Stimulated activated CD4-positive, alpha-beta T cell treated with anti-CD3 and anti-CD28 coated beads, Interleukin-15, amount 100 ng/mL, for 48 hours (primary cell): ENCODE measurements around the gene RALGAPA2.

Source experiments
- DNase-seq, 2 donors: peaks; one replicate each; pipeline ENCODE4 v3.0.0-alpha.2; 2020; ENCODE audit warnings: low read depth in 2 of 2

RALGAPA2 gene

DNA sequence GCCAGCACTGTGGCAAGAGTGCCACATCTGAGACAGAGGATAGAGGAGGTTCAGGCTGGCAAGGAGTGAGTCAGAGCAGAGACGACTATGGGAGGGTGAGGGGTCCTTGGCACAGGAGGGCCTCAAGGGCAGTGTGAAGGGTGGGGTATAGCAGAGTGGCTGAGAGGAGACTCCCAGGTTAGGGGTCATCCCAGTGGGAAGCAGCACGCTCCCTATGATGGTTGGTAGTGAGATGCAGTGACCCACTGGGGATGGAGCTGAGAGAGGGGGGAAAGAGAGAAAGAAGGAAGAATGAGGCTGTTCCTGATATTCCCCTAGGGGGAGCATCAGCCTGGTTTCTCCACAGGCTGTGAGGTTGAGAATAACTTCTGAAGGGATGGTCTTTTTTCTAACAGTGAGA, 247.2 kb downstream of the RALGAPA2 start:
- no peak for DNase-seq

DNA sequence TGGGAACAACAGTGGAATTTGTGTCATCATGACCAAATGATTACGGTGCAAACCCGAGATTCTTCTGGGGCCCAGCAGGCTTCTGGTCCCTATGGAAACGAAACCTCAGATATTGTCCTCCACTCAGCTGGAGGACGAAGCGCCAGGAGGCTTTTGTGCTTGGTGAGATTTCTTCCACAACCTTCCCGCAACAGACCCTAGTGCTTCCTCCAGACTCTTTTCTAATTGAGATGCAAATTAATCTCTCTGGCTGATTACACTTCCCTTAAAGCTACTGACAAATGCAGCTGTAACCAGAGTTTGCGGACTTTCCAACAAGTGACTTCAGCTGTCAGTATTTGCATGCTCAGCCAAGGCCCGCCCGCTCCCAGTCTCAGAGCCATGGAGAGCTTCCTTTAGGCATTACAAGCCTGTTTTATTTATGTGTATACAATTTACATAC, 248.5 kb downstream of the RALGAPA2 start:
- DNase-seq: no peak

DNA sequence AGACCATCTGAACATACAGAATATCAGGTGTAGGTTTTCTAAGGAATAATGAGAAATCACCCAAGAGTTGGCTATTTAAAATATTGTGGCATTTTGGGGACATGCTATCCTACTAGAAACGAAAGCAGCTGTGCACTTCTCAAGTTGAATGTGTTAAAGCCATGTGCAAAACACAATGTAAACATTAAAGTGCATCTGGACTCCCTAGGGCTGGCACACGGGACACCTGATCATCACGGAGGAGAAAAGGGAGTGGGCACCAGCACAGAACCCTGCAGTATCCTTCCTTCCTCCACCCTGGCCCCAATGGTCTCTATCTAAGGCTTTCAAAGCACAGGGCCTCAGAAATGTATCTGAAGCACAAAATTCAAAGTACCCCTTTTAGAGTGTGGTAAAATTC, 250.3 kb downstream of the RALGAPA2 start:
- DNase-seq: no peak

DNA sequence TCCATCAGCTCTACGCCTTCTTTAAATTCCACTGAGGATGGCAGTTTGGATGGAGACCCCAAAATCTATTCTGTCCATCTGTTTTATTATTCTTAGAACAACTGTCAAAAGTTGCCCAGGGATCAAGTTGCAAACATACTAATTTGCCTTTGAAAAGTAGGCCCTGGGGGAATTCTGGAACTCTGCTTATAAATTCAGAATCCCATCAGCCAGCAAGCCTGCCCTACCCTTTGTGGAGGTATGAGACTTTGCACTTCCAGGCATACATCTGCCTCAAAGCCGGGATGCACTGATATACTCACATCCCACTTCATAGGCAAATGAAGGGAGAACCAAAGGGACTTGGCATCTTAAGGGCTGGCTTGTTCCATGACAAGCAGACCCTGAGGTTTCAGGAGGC, 250.9 kb downstream of the RALGAPA2 start:
- DNase-seq: no peak

DNA sequence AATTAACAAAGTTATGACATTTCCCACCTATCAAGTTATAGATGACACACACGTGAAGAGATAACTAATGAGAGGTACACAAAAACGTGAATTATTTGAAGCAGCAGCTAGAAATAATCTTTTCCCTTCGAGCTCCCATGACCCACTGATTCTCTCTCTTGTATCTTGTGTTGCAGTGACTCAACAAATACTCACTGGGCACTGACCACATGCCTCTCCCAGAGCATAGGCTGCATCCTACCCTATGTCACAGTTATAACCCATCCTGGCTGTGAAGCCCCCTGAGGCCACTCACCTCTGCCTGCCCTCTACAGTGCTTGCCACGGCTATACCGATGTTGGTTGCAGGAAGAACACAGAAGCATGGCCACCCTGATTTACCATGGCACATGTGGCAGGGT, 252.7 kb downstream of the RALGAPA2 start:
- DNase-seq: no peak

DNA sequence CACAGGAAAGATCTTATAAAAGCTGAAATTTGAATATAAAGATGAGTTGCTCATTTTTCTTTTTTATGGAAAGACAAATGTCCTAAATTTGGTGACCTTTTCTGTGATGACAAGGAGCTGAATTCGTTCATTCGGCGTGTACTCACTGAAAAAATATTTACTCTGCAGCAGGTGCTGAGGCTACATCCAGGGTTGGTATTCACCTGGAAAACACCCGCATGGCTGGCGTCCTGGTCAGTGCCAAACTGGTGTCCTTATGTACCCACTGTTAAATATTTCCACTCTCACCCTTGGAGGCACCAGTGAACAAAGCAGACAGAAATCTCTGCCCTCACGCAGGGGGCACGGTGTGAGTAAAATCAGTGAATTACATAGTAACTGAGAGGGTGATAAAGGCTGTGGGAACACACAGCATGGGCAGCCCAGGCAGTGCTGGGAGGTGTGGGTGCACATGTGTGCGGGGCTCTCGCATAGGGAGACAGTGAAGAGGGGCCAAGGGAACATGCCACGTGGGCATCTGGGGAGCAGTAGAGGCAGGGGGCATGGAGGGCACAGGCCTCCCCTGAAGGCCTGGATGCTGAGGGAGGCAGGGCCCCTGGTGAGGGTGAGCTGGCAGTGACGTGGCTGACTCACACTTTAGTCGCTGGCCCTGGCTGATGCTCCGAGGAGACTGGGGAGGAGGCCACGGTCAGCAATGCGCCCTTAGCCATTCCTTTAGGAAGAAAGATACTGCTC, 254.9 kb downstream of the RALGAPA2 start:
- DNase-seq: no peak

DNA sequence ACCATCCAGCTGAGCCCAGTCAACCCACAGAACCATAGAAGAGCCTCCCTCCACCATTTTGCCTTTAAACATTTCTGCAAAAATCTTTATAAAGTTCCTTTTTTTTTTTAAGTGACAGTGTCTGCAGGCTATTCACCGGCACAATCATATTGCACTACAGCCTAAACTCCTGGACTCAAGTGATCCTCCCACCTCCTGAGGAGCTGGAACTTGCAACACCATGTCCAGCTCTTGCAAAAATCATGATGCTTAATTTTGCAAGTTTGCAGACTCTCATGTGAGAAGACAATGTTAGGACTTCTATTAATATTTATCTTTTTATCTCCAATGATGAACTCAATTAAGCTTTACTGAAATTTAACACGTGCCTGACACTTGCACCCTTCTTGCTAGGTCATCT, 255.7 kb downstream of the RALGAPA2 start:
- no peak for DNase-seq

DNA sequence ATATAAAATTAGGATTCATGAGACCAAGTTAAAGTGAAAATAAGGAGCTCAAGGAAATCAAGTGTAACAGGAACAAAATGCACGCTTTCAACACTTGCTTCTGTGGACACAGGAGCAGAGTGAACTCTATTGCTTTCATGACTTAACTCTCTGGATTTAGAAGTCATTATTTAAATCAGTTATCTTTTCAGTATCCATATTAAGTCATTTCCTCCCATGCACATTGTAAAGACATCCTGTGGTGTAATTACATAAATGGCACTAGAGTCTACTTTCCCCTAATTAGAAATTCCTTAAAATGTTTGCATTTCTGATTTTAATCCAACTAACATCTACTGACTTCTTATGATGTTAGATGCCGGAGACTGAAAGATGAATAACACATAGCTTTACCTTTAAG, 256.5 kb downstream of the RALGAPA2 start:
- no peak for DNase-seq

DNA sequence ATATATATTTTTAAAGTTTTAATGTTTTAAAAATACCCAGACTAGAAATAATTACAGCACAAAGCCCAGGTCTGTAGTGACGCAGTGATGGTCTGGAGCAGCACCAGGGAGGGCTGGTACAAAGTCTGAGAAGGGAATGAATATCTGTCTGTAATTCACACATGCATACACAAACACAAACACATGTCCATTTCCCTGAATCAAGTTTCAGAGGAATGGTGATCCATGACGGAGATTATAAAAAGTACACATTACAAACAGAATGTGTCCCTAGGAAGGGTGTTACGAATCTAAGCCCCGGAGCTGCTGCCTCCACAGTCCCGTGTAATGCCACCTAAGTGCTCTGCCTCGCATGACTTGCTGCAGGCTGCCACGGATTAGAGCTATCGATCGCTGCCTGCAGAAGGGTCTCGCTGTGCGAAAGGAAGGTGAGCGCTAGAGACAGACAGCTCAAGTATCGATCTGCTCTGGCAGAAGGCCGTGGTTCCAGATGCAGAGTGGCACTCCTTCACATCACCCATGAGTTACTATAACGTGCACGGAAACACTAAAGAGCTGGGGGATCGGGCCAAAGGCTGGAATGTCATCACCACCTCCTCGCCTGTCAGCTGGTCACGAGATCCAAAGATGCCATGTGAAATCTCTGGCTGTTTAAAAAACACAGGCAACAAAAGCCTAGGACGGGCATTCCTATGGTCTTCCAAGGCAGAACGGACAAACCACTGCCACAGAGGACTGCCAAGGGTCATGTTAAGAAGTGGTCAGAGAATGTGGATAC, 257.4 kb downstream of the RALGAPA2 start:
- DNase-seq: no peak

DNA sequence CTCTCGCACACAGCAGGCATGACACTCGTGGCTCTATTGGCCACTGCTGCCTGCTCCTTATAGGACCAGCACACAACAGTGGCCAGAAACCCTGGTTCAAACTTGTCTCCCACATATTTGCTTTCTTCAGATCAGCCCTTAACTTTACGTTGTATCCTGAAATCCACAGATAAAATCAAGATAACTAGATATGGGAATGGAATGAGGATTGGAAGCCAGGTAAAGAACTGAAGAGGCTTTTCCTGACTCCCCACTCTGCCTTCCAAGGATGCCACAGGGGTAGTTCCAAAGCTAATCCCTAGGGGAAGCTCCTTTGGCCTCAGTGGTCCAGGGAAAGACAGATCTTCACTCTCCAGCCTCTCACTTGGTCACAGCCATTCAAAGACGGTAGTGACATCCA, 258.1 kb downstream of the RALGAPA2 start:
- no peak for DNase-seq

DNA sequence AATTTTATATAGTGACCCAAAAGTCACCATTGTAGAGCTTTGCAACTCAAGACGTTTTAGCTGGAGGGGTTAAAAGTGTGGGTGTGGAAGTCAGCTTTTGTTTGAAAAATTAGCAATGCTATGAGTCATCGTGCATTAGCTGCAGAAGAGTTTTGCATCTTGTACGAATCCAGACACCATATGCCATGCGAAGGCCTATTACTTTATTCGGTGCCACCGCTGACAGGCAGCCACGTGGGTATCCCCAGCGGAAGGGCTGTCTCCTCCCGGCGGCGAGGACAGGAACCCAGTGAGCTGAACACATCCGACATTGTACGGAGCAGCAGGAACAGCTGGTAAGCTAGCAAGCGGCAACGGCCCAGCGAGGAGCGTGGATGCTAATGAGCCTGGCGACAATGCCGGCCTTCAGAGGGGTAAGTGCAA, 260.2 kb downstream of the RALGAPA2 start:
- peak; percentile 57 to 70 for DNase-seq

DNA sequence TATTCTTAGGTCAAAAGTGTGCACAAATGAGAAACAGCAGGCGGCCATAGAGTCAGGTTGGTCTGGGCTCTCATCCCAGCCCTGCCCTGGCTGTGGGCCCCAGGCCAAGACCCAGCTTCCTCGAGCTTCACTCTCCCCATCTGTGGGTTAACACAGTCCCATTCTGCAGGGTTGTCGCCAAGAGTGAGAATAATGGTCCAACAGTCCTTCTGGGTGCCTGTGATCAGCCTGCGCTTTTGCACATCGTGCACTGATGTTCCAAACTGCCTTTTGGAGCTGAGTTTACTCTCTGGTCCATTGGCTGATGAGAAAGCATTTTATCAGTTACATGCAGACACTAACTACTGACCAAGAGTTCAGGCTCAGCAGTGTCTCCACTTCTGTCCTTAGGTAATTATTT, 261.9 kb downstream of the RALGAPA2 start:
- no peak for DNase-seq

DNA sequence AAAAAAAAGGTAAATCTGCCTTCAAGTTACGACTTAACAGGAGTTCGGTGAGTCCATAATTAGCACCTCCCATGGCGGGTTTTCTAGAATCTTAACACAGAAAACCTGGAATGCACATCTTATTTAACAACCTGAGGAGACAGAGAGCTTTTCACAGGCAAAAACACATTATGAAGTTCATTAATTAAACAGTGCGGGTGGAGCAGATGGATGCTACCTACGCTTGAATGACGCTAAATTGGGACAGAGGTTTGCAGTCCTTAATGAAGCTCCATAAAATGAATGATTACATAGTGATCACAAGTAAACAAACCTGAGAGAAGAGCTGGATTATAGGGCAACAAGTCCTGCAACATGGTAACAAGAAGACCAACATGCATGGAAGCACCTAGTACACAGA, 263.6 kb downstream of the RALGAPA2 start:
- DNase-seq: no peak

DNA sequence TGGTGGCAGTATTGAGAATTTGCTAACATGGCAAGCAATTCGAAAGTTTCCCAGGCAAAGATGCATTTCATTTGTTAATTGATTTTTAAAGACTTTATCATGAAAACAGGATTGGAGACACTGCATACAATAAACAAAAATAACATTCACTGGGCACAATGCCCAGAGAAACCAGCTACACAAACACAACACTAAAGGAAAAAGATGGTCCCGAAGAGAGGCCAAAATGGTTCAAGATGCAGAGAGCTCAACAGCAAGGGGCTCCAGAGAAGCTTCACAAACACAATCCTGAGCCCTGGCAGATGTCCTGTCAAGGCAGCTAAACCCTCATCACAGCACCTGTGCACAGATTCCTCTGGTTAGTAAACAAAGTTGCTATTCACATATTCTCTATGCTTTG, 265.2 kb downstream of the RALGAPA2 start:
- no peak for DNase-seq

DNA sequence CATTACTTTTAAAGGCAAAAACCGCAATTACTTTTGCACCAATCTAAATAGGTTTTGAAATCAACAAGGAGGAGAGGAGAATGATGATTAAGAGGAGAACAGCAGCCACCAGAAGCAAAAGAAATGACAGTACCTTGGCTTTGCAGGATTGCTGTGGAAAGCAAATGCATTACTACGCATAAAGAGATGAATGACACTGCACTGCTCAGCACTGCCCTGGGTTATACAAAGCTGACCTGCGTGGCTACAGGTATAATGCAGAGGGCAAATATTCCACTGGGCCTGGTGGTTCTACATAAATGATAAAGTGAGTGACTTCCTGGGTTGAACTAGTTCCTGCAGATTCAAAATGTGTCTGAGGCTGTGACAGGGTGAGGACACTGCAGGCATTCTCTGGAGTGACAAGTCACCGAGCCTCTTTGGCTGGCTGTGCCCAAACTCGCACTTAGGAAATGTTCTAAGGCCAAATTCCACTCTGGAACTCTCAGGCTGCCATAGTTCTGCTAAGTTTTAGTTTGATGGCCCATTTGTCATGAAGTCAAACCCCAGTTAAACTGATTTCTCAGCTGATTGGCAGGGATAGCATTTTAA, 265.9 kb downstream of the RALGAPA2 start:
- DNase-seq: no peak

DNA sequence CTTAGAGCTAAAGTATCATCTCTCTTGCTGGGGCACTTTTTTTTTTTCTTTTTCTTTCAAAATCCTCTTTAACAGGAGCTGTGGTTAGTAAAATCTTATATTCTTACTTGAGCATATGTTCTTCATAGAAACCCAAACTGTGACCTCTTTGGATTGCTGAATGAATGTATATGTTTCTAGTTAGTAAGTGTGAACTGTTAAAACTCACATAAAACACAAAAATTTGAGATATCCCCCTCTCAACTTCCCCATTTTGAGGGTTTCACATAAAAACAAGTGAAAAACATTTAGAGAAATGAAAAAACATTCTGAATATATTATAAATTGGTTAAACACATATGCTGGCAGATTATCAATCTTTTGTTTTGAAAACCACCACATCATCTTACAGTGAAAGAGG, 266.4 kb downstream of the RALGAPA2 start:
- no peak for DNase-seq

DNA sequence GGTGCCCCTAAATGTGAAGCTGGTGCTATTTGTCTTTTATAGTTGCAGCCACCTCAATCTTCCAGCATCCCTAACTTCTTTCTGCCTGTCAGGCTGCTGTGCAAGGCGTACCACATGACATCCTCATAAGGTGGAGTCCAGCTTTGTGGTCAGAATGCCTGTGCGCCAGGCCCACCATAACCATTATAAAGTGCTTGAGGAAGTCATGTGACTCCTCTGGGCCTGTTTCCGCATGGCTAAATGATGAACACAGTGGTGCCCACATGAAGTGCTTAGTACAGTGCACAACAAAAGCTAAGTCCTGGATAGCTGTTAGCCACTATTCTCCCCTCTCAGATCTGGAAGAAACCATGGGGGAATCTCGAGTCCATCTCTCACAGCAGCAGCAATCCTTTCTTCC, 268.9 kb downstream of the RALGAPA2 start:
- no peak for DNase-seq

DNA sequence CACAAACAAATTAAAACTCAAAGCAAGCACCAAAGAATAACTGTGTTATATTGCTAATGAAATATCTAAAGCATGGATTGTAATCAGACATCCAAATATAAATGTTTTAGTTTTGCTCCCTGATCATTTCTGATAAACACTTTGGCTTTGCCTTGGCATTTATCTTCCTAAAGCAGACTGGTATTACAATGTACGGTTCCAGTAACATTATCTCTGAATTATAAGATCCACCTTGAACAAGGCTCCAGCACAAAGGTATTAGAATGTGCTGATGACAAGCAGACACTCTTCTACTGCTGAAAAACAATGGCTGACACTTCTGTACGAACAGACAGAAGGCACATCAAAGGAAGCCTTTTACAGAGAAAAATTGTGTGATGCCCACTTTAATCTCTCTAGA, 270.0 kb downstream of the RALGAPA2 start:
- no peak for DNase-seq

DNA sequence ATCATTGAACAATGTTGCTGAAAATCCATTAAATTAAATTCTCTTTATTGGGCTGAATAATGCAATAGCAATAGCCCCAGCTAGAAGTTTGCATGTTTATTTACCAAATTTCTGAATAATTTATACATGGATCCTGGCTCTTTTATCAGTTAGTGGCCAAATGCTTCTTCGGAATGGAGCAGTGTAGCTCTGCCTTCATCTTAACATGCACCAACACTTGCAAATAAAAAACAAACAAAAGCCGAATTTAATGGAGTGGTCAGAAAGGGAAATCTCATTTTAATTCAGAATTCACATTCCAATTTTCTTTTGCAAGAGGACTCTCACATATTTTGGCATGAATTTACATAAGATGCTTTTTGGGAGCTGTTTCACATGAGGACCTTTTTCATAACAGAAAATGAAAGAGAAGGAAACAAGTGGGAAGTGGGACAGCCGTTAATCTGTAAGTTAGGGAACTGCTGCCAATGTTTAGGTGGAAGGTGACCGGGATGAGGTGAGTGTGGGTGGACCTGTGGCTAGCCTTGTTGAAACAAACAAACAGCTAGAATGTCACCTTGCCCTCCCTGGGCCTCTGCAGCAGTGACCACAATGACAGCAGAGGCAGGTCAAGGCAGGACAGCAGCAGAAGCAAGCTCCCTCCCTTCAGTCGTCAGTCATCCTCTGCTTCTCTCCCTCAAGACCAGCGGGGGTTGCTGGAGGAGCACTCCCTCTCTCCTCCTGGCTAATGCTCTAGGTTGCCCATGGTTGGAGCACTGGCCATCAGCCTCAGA, 271.4 kb downstream of the RALGAPA2 start:
- DNase-seq: no peak

DNA sequence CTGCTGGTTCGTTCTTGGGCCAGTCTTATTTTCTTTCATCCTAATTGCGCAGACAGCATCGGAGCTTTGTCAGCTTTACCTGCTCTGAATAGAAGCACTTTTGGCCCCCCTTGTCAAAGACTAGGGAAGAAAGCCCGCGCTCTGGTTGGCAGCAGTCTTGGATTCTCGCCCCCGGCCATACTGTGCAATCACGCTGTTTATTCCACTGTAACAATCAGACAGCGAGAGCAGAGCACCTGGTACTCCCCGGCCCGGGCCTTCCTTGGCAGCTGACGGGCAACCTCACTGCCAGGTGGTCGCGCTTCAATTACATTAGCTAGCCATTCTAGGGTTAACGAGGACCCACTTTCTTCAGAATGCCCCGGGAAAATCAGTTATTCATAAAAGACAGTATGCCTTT, 272.0 kb downstream of the RALGAPA2 start:
- DNase-seq: no peak

DNA sequence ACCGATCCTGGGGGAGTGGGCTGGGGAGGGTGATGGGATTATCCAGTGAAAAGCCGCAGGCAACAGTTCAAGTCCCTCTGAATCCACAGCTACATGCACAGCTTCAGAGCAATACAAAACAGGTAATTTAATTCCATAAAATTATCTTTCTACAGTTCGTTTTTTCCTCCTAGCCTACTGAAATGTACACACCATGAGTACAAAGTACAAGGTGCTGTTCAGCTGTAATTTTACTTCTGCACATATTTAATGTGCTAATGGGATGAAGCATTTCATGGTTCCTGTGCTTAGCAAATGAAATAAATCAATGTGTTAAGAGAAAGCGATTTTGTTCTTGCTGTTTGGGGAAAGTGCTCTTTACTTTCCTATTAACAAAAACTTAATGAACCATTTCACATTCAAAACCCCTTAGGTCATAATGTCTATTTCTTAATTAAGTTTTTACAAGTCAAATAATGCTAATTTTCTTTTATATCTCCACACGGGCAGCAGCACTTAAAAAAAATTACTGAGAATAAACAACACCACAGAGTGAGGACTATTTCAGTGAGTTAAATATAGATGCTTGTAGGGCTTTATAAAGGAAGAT, 272.7 kb downstream of the RALGAPA2 start:
- no peak for DNase-seq

DNA sequence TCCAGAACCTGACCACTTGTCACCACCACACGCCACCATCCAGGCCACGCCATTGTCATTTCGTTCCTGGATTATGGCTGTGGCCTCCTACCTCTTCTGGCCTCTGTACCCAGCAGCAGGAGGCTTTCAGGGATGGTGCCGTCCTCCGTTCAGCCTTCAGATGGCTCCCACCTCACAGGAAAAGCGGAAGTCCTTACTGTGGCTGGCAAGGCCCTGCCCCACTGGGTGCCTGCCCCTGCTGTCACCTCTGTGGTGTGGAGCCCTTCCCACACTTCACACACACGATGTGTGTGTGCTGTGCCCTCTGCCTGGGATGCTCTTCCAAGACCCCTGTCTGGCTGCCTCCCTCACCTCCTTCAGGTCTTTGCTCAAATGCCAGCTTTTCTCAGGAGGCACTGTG, 275.1 kb downstream of the RALGAPA2 start:
- no peak for DNase-seq
